ENCODE results near the gene LHX1. TPM values are rescaled to one million over a fixed set of nuclear protein-coding genes. Genes with fewer than 3 reads are reported as not detected.

The LHX1 gene
- total RNA-seq, 2 donors from 2014 or later: 85.9 to 259 TPM

DNA sequence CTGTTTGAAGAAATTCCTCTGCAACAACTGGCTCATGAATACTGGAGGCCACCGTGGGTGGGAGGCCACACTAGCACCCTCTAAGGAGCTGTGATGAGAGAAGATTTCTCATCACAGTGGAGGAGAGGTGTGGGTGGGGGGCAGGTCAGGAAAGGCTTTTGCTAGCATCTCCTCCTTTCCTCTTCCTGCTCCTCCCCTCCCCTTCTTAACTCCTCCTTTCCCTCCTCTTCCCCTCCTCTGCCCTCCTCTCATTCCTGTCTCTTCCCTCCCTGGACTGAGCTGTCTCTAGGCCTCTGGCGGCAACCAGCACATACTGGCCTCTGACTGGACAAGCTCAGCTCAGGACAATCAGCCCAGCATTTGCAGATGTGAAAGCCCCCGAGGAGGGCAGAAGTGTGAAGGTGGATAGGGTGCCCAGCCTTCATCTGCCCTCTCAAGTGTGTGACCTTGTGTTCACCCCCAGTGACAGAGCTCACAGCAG lies 19.0 kb upstream of the LHX1 start:
- Histone ChIP-seq H3K4me1 (ENCODE audit: control insufficient read depth, insufficient read depth, low read length) (peaks cover 39% of the 10 kb centered on the region), H3K4me3 (ENCODE audit: low read length) (no peak overlapping the region), H3K9ac (ENCODE audit: extremely low read depth, low read length, poor library complexity, severe bottlenecking) (no peak overlapping the region), H3K27me3 (ENCODE audit: control insufficient read depth, insufficient read depth, low read length, poor library complexity, severe bottlenecking) (no peaks in the 10 kb centered on the region), H3K9me3 (ENCODE audit: control insufficient read depth, low read length) (no peaks in the 10 kb centered on the region), H3K27ac (ENCODE audit: low read depth, low read length) (no peak overlapping the region), H3K36me3 (ENCODE audit: control insufficient read depth, insufficient read depth, low read length) (no peaks in the 10 kb centered on the region)
- Mint-ChIP-seq H3K36me3 (ENCODE audit: low read depth) (peaks cover 6% of the 10 kb centered on the region), H3K4me3 (no peak overlapping the region), H3K4me1 (peaks cover 58% of the 10 kb centered on the region), H3K9me3 (no peaks in the 10 kb centered on the region), H3K27me3 (ENCODE audit: insufficient read depth) (no peaks in the 10 kb centered on the region), H3K27ac (peak overlapping the region; percentile 52)
- peak; percentile 85 for DNase-seq
- 38 to 80% methylated on average over 1 to 3 of the region's 3 CpGs for WGBS, 2 experiments (ENCODE audit: insufficient coverage in 1 of 2, insufficient read length in 1 of 2)
- TF ChIP-seq CTCF (conservative IDR thresholded peaks at IDR 0.05): no peak

- Histone ChIP-seq H3K9me3 (ENCODE audit: control insufficient read depth, low read length) (no peaks in the 10 kb centered on the region), H3K4me1 (ENCODE audit: control insufficient read depth, insufficient read depth, low read length) (peaks cover 49% of the 10 kb centered on the region), H3K9ac (ENCODE audit: extremely low read depth, low read length, poor library complexity, severe bottlenecking) (no peak overlapping the region), H3K27ac (ENCODE audit: low read depth, low read length) (no peak overlapping the region), H3K4me3 (ENCODE audit: low read length) (no peak overlapping the region), H3K36me3 (ENCODE audit: control insufficient read depth, insufficient read depth, low read length) (no peaks in the 10 kb centered on the region), H3K27me3 (ENCODE audit: control insufficient read depth, insufficient read depth, low read length, poor library complexity, severe bottlenecking) (no peaks in the 10 kb centered on the region)
- peak; percentile 41 for DNase-seq
- 74 to 82% methylated on average over 6 to 7 of the region's 7 CpGs for WGBS, 2 experiments (ENCODE audit: insufficient coverage in 1 of 2, insufficient read length in 1 of 2)
- Mint-ChIP-seq H3K4me3 (no peak overlapping the region), H3K9me3 (no peaks in the 10 kb centered on the region), H3K4me1 (peaks cover 66% of the 10 kb centered on the region), H3K36me3 (ENCODE audit: low read depth) (peaks cover 6% of the 10 kb centered on the region), H3K27ac (peak overlapping the region; percentile 48), H3K27me3 (ENCODE audit: insufficient read depth) (no peaks in the 10 kb centered on the region)
- TF ChIP-seq CTCF (conservative IDR thresholded peaks at IDR 0.05): no peak
These were observed 17.8 kb upstream of the LHX1 start for GRCh38 chr17:36919407-36919968.

DNA sequence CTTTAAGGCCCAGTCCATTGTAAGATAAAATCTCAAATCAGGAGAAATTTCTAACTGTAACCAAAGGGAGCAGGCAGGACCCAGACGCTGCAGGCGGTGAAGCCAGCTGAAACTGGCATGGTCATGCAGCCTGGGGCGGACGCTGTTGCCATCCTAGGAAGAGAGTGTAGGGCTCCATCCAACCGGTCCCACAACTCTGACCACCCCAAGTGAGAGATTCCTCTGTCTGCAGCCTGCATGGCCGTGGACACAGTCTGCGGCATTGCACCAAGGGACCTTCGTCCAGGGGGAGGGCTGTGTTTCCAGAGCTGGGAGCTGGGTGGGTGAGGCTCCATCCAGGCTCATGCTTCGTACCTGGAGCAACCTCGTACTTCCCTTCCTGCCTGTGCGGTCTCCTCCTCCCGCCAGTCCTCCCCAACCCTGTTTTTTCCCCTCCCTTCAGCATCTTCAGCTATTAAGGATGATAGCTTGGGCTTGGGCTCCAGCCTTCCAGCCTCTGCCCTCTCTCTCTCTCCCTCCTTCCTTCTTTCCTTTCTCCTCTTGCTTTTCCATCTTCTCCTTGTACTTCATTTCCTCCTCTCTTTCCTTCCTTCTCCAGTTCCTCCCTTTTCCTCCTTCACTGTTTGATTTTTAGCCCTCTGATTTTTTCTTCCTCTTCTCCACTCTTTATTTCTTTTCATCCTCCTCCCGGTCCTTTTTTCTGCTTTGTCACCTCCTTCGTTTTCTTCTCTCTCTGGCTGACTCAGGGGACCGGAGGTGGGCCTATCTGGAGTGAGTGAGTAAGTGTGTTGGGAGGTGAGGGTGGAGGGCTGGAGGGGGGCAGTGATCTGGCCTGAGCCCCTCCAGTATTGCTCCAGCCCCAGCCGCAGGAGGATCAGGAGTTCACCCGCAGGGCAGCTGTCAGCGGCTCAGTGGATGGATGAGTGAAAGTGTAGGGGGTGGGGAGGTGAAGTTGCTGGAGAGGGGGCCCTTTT lies 17.0 kb upstream of the LHX1 start:
- H3K27me3 ChIP-seq (ENCODE audit: control insufficient read depth, insufficient read depth, low read length, poor library complexity, severe bottlenecking): no peaks in the 10 kb centered on the region
- H3K27ac Mint-ChIP-seq: peak overlapping the region; percentile 94
- no peak overlapping the region for H3K9ac ChIP-seq (ENCODE audit: extremely low read depth, low read length, poor library complexity, severe bottlenecking)
- no peak for TF ChIP-seq CTCF (conservative IDR thresholded peaks at IDR 0.05)
- no peaks in the 10 kb centered on the region for H3K9me3 Mint-ChIP-seq
- H3K4me3 ChIP-seq (ENCODE audit: low read length): peak overlapping the region; percentile 32
- WGBS, 2 experiments (ENCODE audit: insufficient coverage in 1 of 2, insufficient read length in 1 of 2): 42 to 56% methylated on average over 9 to 17 of the region's 18 CpGs
- peaks cover 6% of the 10 kb centered on the region for H3K36me3 Mint-ChIP-seq (ENCODE audit: low read depth)
- peak overlapping the region; percentile 34 for H3K4me3 Mint-ChIP-seq
- peaks cover 3% of the 10 kb centered on the region for H3K36me3 ChIP-seq (ENCODE audit: control insufficient read depth, insufficient read depth, low read length)
- H3K9me3 ChIP-seq (ENCODE audit: control insufficient read depth, low read length): no peaks in the 10 kb centered on the region
- peaks cover 55% of the 10 kb centered on the region for H3K4me1 ChIP-seq (ENCODE audit: control insufficient read depth, insufficient read depth, low read length)
- H3K4me1 Mint-ChIP-seq: peaks cover 72% of the 10 kb centered on the region
- no peaks in the 10 kb centered on the region for H3K27me3 Mint-ChIP-seq (ENCODE audit: insufficient read depth)
- H3K27ac ChIP-seq (ENCODE audit: low read depth, low read length): peak overlapping the region; percentile 49
- DNase-seq: peak; percentile 76
